M059J (cell line): Measurements from ENCODE around the gene RAD17. TPM values are rescaled to one million over a fixed set of nuclear protein-coding genes. Genes with fewer than 3 reads are reported as not detected.

Source experiments
- total RNA-seq: library from RNA; depleted of rRNA; stranded (reverse); fragments of >200 nt; shearing (Covaris generic); gene quantifications from 2 replicates; pipeline ENCODE4 v1.2.3, GENCODE V29; 2014; rRNA removed

The RAD17 gene
- total RNA-seq, 1 experiment from 2014 or later = 19.7 TPM

Other genes starting within 250 kb of the RAD17 start
- gene CCNB1, start 202.7 kb upstream of the RAD17 start, total RNA-seq = 320 and 352 TPM in 2 replicates
- gene CENPH, start 180.2 kb upstream of the RAD17 start, total RNA-seq = 36.2 and 46.0 TPM in 2 replicates
- 37.3 and 50.9 TPM in 2 replicates for gene CDK7, start 134.9 kb upstream of the RAD17 start, total RNA-seq
- gene CCDC125, start 37.0 kb upstream of the RAD17 start, total RNA-seq = 5.1 and 7.6 TPM in 2 replicates
- 48.9 and 51.6 TPM in 2 replicates for gene AK6, start 298 bp upstream of the RAD17 start, total RNA-seq
- gene TAF9, start 298 bp upstream of the RAD17 start, total RNA-seq = 94.7 and 114 TPM in 2 replicates
- gene MARVELD2, start 45.3 kb downstream of the RAD17 start, total RNA-seq = 4.1 and 5.7 TPM in 2 replicates
- 15.7 and 24.4 TPM in 2 replicates for gene OCLN, start 123.0 kb downstream of the RAD17 start, total RNA-seq
- 32.1 and 35.0 TPM in 2 replicates for gene GTF2H2C, start 190.4 kb downstream of the RAD17 start, total RNA-seq